ENCODE results near the gene MAP2K1.

DNA sequence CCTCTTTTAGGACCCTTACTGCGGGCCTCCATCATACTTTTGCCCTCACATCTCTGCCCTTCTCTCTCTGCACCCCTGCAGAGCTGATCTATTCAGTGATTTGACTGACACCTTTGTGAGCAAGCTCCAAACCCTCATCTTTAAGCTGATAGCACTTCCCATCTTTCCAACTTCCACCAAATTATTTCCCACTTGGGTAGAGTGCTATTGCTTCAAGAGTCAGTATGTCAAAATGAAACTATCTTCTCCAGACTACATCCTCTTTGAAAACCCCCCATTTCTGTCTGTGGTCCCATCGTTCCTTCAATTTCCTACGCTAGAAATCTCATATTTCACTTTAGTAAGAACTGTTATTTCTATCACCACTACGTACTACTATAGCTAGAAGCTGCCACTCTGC lies 138.1 kb downstream of the MAP2K1 start:
- TF ChIP-seq, protein P1, sequence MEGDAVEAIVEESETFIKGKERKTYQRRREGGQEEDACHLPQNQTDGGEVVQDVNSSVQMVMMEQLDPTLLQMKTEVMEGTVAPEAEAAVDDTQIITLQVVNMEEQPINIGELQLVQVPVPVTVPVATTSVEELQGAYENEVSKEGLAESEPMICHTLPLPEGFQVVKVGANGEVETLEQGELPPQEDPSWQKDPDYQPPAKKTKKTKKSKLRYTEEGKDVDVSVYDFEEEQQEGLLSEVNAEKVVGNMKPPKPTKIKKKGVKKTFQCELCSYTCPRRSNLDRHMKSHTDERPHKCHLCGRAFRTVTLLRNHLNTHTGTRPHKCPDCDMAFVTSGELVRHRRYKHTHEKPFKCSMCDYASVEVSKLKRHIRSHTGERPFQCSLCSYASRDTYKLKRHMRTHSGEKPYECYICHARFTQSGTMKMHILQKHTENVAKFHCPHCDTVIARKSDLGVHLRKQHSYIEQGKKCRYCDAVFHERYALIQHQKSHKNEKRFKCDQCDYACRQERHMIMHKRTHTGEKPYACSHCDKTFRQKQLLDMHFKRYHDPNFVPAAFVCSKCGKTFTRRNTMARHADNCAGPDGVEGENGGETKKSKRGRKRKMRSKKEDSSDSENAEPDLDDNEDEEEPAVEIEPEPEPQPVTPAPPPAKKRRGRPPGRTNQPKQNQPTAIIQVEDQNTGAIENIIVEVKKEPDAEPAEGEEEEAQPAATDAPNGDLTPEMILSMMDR (IDR thresholded peaks at IDR 0.05), result no peak
- no peak for TF ChIP-seq ZFX (IDR thresholded peaks at IDR 0.05; ENCODE audit: borderline replicate concordance)

Measured in 22Rv1 (cell line).